Choroid plexus epithelial cell (primary cell): ENCODE data around the gene TMEM196.

ENCODE experiments used
- DNase-seq: peaks from one replicate; pipeline ENCODE4 v3.0.0-alpha.2; 2010; ENCODE audit warnings: low read depth
- H3K4me3 ChIP-seq: 2 replicates; pipeline ENCODE4 v1.5.1; 2011; ENCODE audit warnings: low read depth, mild to moderate bottlenecking, control low read depth, low read length, moderate library complexity
- CTCF ChIP-seq: conservative IDR thresholded peaks from 2 replicates; pipeline ENCODE4 v1.5.1; 2011; ENCODE audit warnings: low read depth, mild to moderate bottlenecking, control low read depth, inconsistent platforms, low read length, moderate library complexity

TMEM196 gene

GRCh38 chr7:19747740-19748339 is 25.6 kb downstream of the TMEM196 start:
- no peak overlapping the region for H3K4me3 ChIP-seq
- DNase-seq = peak; percentile 58
- TF ChIP-seq CTCF = peak; percentile 63

- H3K4me3 ChIP-seq = no peak overlapping the region
- DNase-seq = no peak
- no peak for TF ChIP-seq CTCF
Observed at GRCh38 chr7:19744075-19744474, 29.3 kb downstream of the TMEM196 start.

- DNase-seq = no peak
- no peak for TF ChIP-seq CTCF
Observed at GRCh38 chr7:19728716-19729115, 44.7 kb downstream of the TMEM196 start.

GRCh38 chr7:19725770-19726169 is 47.6 kb downstream of the TMEM196 start:
- TF ChIP-seq CTCF = no peak

More at GRCh38 chr7:19728716-19729115, 44.7 kb downstream of the TMEM196 start:
- H3K4me3 ChIP-seq = no peak overlapping the region

GRCh38 chr7:19715499-19715898 is 57.9 kb downstream of the TMEM196 start:
- TF ChIP-seq CTCF = no peak
- no peak for DNase-seq
- H3K4me3 ChIP-seq = no peak overlapping the region

More at GRCh38 chr7:19725770-19726169, 47.6 kb downstream of the TMEM196 start:
- no peak for DNase-seq
- no peak overlapping the region for H3K4me3 ChIP-seq

GRCh38 chr7:19713676-19714075 is 59.7 kb downstream of the TMEM196 start:
- DNase-seq = peak; percentile 68

More at GRCh38 chr7:19713676-19714075, 59.7 kb downstream of the TMEM196 start:
- TF ChIP-seq CTCF = peak; percentile 60
- no peak overlapping the region for H3K4me3 ChIP-seq
